Smooth muscle cell (in vitro differentiated cells): ENCODE results near the gene MCM3AP. TPM values are rescaled to one million over a fixed set of nuclear protein-coding genes. Genes with fewer than 3 reads are reported as not detected.

Experiments
- DNase-seq: peaks from one replicate; lab custom pipeline; 2025; ENCODE audit not compliant: unreplicated experiment; lab: John Stamatoyannopoulos, UW
- H2AFZ ChIP-seq: fragments of 200-600 bp; sonication (generic); 2 replicates; pipeline ENCODE4 v1.6.0; 2016; ENCODE audit warnings: antibody characterized with exemption, low read depth, mild to moderate bottlenecking
- H3F3A ChIP-seq: fragments of 200-600 bp; sonication (generic); 2 replicates; pipeline ENCODE4 v1.6.0; 2017; ENCODE audit warnings: antibody characterized with exemption, low read depth
- H3K27ac ChIP-seq: fragments of 200-600 bp; sonication (generic); 2 replicates; pipeline ENCODE4 v1.5.1; 2016; ENCODE audit warnings: low read depth, mild to moderate bottlenecking
- H3K27me3 ChIP-seq: fragments of 200-600 bp; sonication (generic); 2 replicates; pipeline ENCODE4 v1.6.1; 2016; ENCODE audit warnings: low read depth, mild to moderate bottlenecking
- H3K36me3 ChIP-seq: fragments of 200-600 bp; sonication (generic); 2 replicates; pipeline ENCODE4 v1.5.1; 2016; ENCODE audit warnings: low read depth
- H3K4me1 ChIP-seq: fragments of 200-600 bp; sonication (generic); 2 replicates; pipeline ENCODE4 v1.5.1; 2016; ENCODE audit warnings: low read depth
- H3K4me2 ChIP-seq: fragments of 200-600 bp; sonication (generic); 2 replicates; pipeline ENCODE4 v1.6.0; 2016; ENCODE audit warnings: mild to moderate bottlenecking
- H3K4me3 ChIP-seq: fragments of 200-600 bp; sonication (generic); 2 replicates; pipeline ENCODE4 v1.5.1; 2016; ENCODE audit warnings: mild to moderate bottlenecking
- H3K79me2 ChIP-seq: fragments of 200-600 bp; sonication (generic); 2 replicates; pipeline ENCODE4 v1.6.0; 2016; ENCODE audit warnings: low read depth, mild to moderate bottlenecking
- H3K9ac ChIP-seq: fragments of 200-600 bp; sonication (generic); 2 replicates; pipeline ENCODE4 v1.6.0; 2016; ENCODE audit warnings: low read depth
- H3K9me3 ChIP-seq: fragments of 200-600 bp; sonication (generic); replicated peaks from 2 replicates; pipeline ENCODE4 v1.5.1; 2016; ENCODE audit warnings: low read depth
- H4K20me1 ChIP-seq: fragments of 200-600 bp; sonication (generic); 2 replicates; pipeline ENCODE4 v1.6.0; 2016; ENCODE audit warnings: low read depth
- CTCF ChIP-seq: fragments of 200-600 bp; sonication (generic); IDR thresholded peaks from 2 replicates; pipeline ENCODE4 v1.5.1; 2017; ENCODE audit warnings: borderline replicate concordance, mild to moderate bottlenecking, antibody characterized with exemption; ENCODE audit not compliant: insufficient read depth, poor library complexity, severe bottlenecking
- WGBS: methylation state at CpG from one replicate; pipeline ENCODE4 v1.1.7; 2016; ENCODE audit warnings: low lambda C conversion rate; 5-methylcytosine and 5-hydroxymethylcytosine counted together
- polyA plus RNA-seq: library from polyadenylated mRNA; unstranded; fragments of >200 nt; fragmentation: Nextera tagmentation; extraction: Ambion mirVana; gene quantifications from 2 replicates; pipeline ENCODE4 v1.2.1, GENCODE V29; 2016
- total RNA-seq: library from RNA; depleted of rRNA; stranded (reverse); fragments of >200 nt; gene quantifications from 2 replicates; pipeline ENCODE4 v1.2.3, GENCODE V29; 2014

MCM3AP gene
- total and polyA plus RNA-seq, 2 experiments from 2014 or later, result 39.2 to 51.5 TPM

GRCh38 chr21:46234436-46234950, 50.9 kb downstream of the MCM3AP start:
- Histone ChIP-seq H3K9ac (no peak overlapping the region), H4K20me1 (no peaks in the 10 kb centered on the region), H3K4me1 (no peaks in the 10 kb centered on the region), H3K36me3 (peaks cover 22% of the 10 kb centered on the region), H3K9me3 (no peaks in the 10 kb centered on the region), H3K4me3 (no peak overlapping the region), H3K27ac (no peak overlapping the region), H2AFZ (no peak overlapping the region), H3F3A (peaks cover 9% of the 10 kb centered on the region), H3K79me2 (no peaks in the 10 kb centered on the region), H3K27me3 (no peaks in the 10 kb centered on the region), H3K4me2 (no peak overlapping the region)
- 77% methylated on average over 5 of the region's 5 CpGs for WGBS
- DNase-seq, result no peak
- TF ChIP-seq CTCF, result no peak

GRCh38 chr21:46229923-46230260, 55.5 kb downstream of the MCM3AP start:
- H3K27ac ChIP-seq, result no peak overlapping the region
- H3K4me3 ChIP-seq, result peak overlapping the region; percentile 64
- no peaks in the 10 kb centered on the region for H3K27me3 ChIP-seq
- H4K20me1 ChIP-seq, result peaks cover 25% of the 10 kb centered on the region
- H2AFZ ChIP-seq, result no peak overlapping the region
- H3F3A ChIP-seq, result peaks cover 9% of the 10 kb centered on the region
- H3K36me3 ChIP-seq, result peaks cover 4% of the 10 kb centered on the region
- no peak for TF ChIP-seq CTCF
- no peaks in the 10 kb centered on the region for H3K4me1 ChIP-seq
- H3K9ac ChIP-seq, result no peak overlapping the region
- 94% methylated on average over 6 of the region's 6 CpGs for WGBS
- H3K9me3 ChIP-seq, result no peaks in the 10 kb centered on the region
- peak overlapping the region; percentile 89 for H3K4me2 ChIP-seq
- peaks cover 28% of the 10 kb centered on the region for H3K79me2 ChIP-seq
- DNase-seq, result no peak

GRCh38 chr21:46229133-46229922, 56.1 kb downstream of the MCM3AP start:
- Histone ChIP-seq H3K4me3 (peak overlapping the region; percentile 64), H3K27me3 (no peaks in the 10 kb centered on the region), H3K36me3 (no peaks in the 10 kb centered on the region), H3K27ac (no peak overlapping the region), H3K9me3 (no peaks in the 10 kb centered on the region), H3K4me1 (no peaks in the 10 kb centered on the region), H3K4me2 (peak overlapping the region; percentile 89), H3K9ac (peak overlapping the region; percentile 18), H4K20me1 (peaks cover 30% of the 10 kb centered on the region), H2AFZ (peak overlapping the region; percentile 59), H3K79me2 (peaks cover 34% of the 10 kb centered on the region), H3F3A (peaks cover 5% of the 10 kb centered on the region)
- no peak for DNase-seq
- 14% methylated on average over 39 of the region's 72 CpGs for WGBS
- TF ChIP-seq CTCF, result peak; percentile 52
